ENCODE data around the gene KRT77. TPM values are rescaled to one million over a fixed set of nuclear protein-coding genes. Genes with fewer than 3 reads are reported as not detected.

The KRT77 gene
- total RNA-seq, 2 donors from 2014 or later, result not detected

GRCh38 chr12:52659395-52659794 lies 43.9 kb downstream of the KRT77 start:
- peaks cover 4% of the 10 kb centered on the region for H3K4me1 ChIP-seq (ENCODE audit: control insufficient read depth, insufficient read depth, low read length)
- Mint-ChIP-seq H3K36me3 (ENCODE audit: low read depth) (no peaks in the 10 kb centered on the region), H3K4me3 (no peak overlapping the region), H3K27me3 (ENCODE audit: insufficient read depth) (peaks cover 24% of the 10 kb centered on the region), H3K9me3 (no peaks in the 10 kb centered on the region), H3K4me1 (no peaks in the 10 kb centered on the region), H3K27ac (no peak overlapping the region)
- no peak overlapping the region for H3K4me3 ChIP-seq (ENCODE audit: low read length)
- H3K9me3 ChIP-seq (ENCODE audit: control insufficient read depth, low read length), result no peaks in the 10 kb centered on the region
- TF ChIP-seq CTCF (conservative IDR thresholded peaks at IDR 0.05), result peak; percentile 45
- H3K36me3 ChIP-seq (ENCODE audit: control insufficient read depth, insufficient read depth, low read length), result no peaks in the 10 kb centered on the region
- H3K27me3 ChIP-seq (ENCODE audit: control insufficient read depth, insufficient read depth, low read length, poor library complexity, severe bottlenecking), result peaks cover 13% of the 10 kb centered on the region
- WGBS, 2 experiments (ENCODE audit: insufficient coverage in 1 of 2, insufficient read length in 1 of 2), result 79 to 90% methylated on average over 3 to 7 of the region's 7 CpGs
- peak; percentile 49 for DNase-seq
- no peak overlapping the region for H3K9ac ChIP-seq (ENCODE audit: extremely low read depth, low read length, poor library complexity, severe bottlenecking)
- H3K27ac ChIP-seq (ENCODE audit: low read depth, low read length), result no peak overlapping the region

- no peak for TF ChIP-seq CTCF (conservative IDR thresholded peaks at IDR 0.05)
- Histone ChIP-seq H3K36me3 (ENCODE audit: control insufficient read depth, insufficient read depth, low read length) (no peaks in the 10 kb centered on the region), H3K9ac (ENCODE audit: extremely low read depth, low read length, poor library complexity, severe bottlenecking) (no peak overlapping the region), H3K9me3 (ENCODE audit: control insufficient read depth, low read length) (no peaks in the 10 kb centered on the region), H3K27ac (ENCODE audit: low read depth, low read length) (no peak overlapping the region), H3K27me3 (ENCODE audit: control insufficient read depth, insufficient read depth, low read length, poor library complexity, severe bottlenecking) (peaks cover 6% of the 10 kb centered on the region), H3K4me3 (ENCODE audit: low read length) (no peak overlapping the region), H3K4me1 (ENCODE audit: control insufficient read depth, insufficient read depth, low read length) (peaks cover 4% of the 10 kb centered on the region)
- Mint-ChIP-seq H3K9me3 (no peaks in the 10 kb centered on the region), H3K27me3 (ENCODE audit: insufficient read depth) (peaks cover 15% of the 10 kb centered on the region), H3K36me3 (ENCODE audit: low read depth) (no peaks in the 10 kb centered on the region), H3K4me3 (no peak overlapping the region), H3K27ac (no peak overlapping the region), H3K4me1 (no peaks in the 10 kb centered on the region)
- whole genome bisulfite sequencing, 2 experiments (ENCODE audit: insufficient coverage in 1 of 2, insufficient read length in 1 of 2), result 88% methylated on average over 4 of the region's 4 CpGs; no CpG with 5 or more reads in 1 of the 2 experiments
- DNase-seq, result peak; percentile 26
Observed at GRCh38 chr12:52658196-52658595, 45.1 kb downstream of the KRT77 start.

- no peak for TF ChIP-seq CTCF (conservative IDR thresholded peaks at IDR 0.05)
- no peaks in the 10 kb centered on the region for H3K36me3 Mint-ChIP-seq (ENCODE audit: low read depth)
- H3K4me1 ChIP-seq (ENCODE audit: control insufficient read depth, insufficient read depth, low read length), result no peaks in the 10 kb centered on the region
- no peak for DNase-seq
- H3K9me3 ChIP-seq (ENCODE audit: control insufficient read depth, low read length), result peaks cover under 1% of the 10 kb centered on the region
- no peaks in the 10 kb centered on the region for H3K9me3 Mint-ChIP-seq
- 88 to 95% methylated on average over 4 to 6 of the region's 6 CpGs for WGBS, 2 experiments (ENCODE audit: insufficient coverage in 1 of 2, insufficient read length in 1 of 2)
- no peak overlapping the region for H3K27ac ChIP-seq (ENCODE audit: low read depth, low read length)
- no peak overlapping the region for H3K4me3 Mint-ChIP-seq
- H3K27me3 ChIP-seq (ENCODE audit: control insufficient read depth, insufficient read depth, low read length, poor library complexity, severe bottlenecking), result peaks cover 5% of the 10 kb centered on the region
- H3K27ac Mint-ChIP-seq, result no peak overlapping the region
- no peaks in the 10 kb centered on the region for H3K36me3 ChIP-seq (ENCODE audit: control insufficient read depth, insufficient read depth, low read length)
- H3K27me3 Mint-ChIP-seq (ENCODE audit: insufficient read depth), result peaks cover 12% of the 10 kb centered on the region
- no peak overlapping the region for H3K9ac ChIP-seq (ENCODE audit: extremely low read depth, low read length, poor library complexity, severe bottlenecking)
- H3K4me3 ChIP-seq (ENCODE audit: low read length), result no peak overlapping the region
- H3K4me1 Mint-ChIP-seq, result no peaks in the 10 kb centered on the region
Observed at GRCh38 chr12:52657250-52657902, 45.9 kb downstream of the KRT77 start.
